ENCODE measurements around the gene HOXA3.

GRCh38 chr7:27168265-27168947, 16.0 kb upstream of the HOXA3 start:
- TF ChIP-seq CTCF (IDR thresholded peaks at IDR 0.05) (no peak), POLR2A (IDR thresholded peaks at IDR 0.05; ENCODE audit: low read length) (no peak), ELK1 (IDR thresholded peaks at IDR 0.05; ENCODE audit: low read depth, low read length) (no peak), EP300 (IDR thresholded peaks at IDR 0.05) (no peak), HDAC2 (IDR thresholded peaks at IDR 0.05) (no peak), FOSL2 (IDR thresholded peaks at IDR 0.05) (no peak), FOSL2 (CRISPR knock-in tag; IDR thresholded peaks at IDR 0.05) (no peak), MYC (IDR thresholded peaks at IDR 0.05; ENCODE audit: borderline replicate concordance, low read length) (no peak), TP53 (CRISPR knock-in tag; IDR thresholded peaks at IDR 0.05) (no peak)
